Measurements from ENCODE around the gene TMEM263. TPM values are rescaled to one million over a fixed set of nuclear protein-coding genes. Genes with fewer than 3 reads are reported as not detected.

The TMEM263 gene
- total and polyA plus RNA-seq, 8 donors = 42.7 to 94.8 (median 80.2) TPM

GRCh38 chr12:106962286-106962685, 6.6 kb downstream of the TMEM263 start:
- Histone ChIP-seq H3K27me3 (no peaks in the 10 kb centered on the region), H3K27ac (no peak overlapping the region), H3K9me3 (no peaks in the 10 kb centered on the region), H3K4me3 (no peak overlapping the region), H3K36me3 (peaks cover 0 to 16% of the 10 kb centered on the region in 2 donors), H3K4me1 (peaks cover 11 to 14% of the 10 kb centered on the region in 2 donors)
- DNase-seq (no peak), ATAC-seq (no peak)
- intact Hi-C loops (cut with DNase I) = no loop called here
- TF ChIP-seq, protein P1, sequence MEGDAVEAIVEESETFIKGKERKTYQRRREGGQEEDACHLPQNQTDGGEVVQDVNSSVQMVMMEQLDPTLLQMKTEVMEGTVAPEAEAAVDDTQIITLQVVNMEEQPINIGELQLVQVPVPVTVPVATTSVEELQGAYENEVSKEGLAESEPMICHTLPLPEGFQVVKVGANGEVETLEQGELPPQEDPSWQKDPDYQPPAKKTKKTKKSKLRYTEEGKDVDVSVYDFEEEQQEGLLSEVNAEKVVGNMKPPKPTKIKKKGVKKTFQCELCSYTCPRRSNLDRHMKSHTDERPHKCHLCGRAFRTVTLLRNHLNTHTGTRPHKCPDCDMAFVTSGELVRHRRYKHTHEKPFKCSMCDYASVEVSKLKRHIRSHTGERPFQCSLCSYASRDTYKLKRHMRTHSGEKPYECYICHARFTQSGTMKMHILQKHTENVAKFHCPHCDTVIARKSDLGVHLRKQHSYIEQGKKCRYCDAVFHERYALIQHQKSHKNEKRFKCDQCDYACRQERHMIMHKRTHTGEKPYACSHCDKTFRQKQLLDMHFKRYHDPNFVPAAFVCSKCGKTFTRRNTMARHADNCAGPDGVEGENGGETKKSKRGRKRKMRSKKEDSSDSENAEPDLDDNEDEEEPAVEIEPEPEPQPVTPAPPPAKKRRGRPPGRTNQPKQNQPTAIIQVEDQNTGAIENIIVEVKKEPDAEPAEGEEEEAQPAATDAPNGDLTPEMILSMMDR (IDR thresholded peaks at IDR 0.05) = no peak

GRCh38 chr12:106964526-106964925, 8.8 kb downstream of the TMEM263 start:
- Histone ChIP-seq H3K4me1 (no peaks in the 10 kb centered on the region), H3K36me3 (peaks cover 0 to 37% of the 10 kb centered on the region in 2 donors), H3K27ac (no peak overlapping the region), H3K27me3 (no peaks in the 10 kb centered on the region), H3K4me3 (no peak overlapping the region), H3K9me3 (no peaks in the 10 kb centered on the region)
- intact Hi-C loops (cut with DNase I) = no loop called here
- DNase-seq (no peak), ATAC-seq (no peak)
- TF ChIP-seq, protein P1 (IDR thresholded peaks at IDR 0.05) = no peak

DNA sequence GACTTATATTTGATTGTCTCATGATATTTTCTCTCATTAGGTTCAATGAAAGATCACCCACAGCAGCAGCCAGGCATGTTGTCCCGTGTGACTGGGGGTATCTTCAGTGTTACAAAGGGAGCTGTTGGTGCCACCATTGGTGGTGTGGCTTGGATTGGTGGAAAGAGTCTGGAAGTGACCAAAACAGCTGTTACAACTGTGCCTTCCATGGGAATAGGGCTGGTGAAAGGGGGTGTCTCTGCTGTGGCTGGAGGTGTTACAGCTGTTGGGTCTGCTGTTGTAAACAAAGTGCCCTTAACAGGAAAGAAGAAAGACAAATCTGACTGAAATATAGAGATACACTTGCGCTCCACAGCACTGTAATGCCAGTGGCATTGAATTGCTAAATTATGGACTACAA, 15.4 kb downstream of the TMEM263 start:
- H3K9me3 ChIP-seq = no peaks in the 10 kb centered on the region
- H3K27me3 ChIP-seq = no peaks in the 10 kb centered on the region
- TF ChIP-seq, protein P1 (IDR thresholded peaks at IDR 0.05) = no peak
- H3K27ac ChIP-seq = no peak overlapping the region
- H3K36me3 ChIP-seq = peaks cover 0 to 50% of the 10 kb centered on the region in 2 donors
- no peak for ATAC-seq
- intact Hi-C loops (cut with DNase I) = no loop called here
- H3K4me1 ChIP-seq = no peaks in the 10 kb centered on the region
- no peak for DNase-seq
- H3K4me3 ChIP-seq = no peak overlapping the region

GRCh38 chr12:106973545-106973944, 17.8 kb downstream of the TMEM263 start:
- Histone ChIP-seq H3K4me3 (no peak overlapping the region), H3K4me1 (peaks cover 3 to 8% of the 10 kb centered on the region in 2 donors), H3K27me3 (no peaks in the 10 kb centered on the region), H3K36me3 (peaks cover 0 to 33% of the 10 kb centered on the region in 2 donors), H3K27ac (no peak overlapping the region), H3K9me3 (no peaks in the 10 kb centered on the region)
- no peak for ATAC-seq
- DNase-seq = no peak
- intact Hi-C loops (cut with DNase I) = no loop called here
- TF ChIP-seq, protein P1 (IDR thresholded peaks at IDR 0.05) = no peak

GRCh38 chr12:106974511-106974910, 18.8 kb downstream of the TMEM263 start:
- ATAC-seq = peak; percentile 59

More at GRCh38 chr12:106974511-106974910, 18.8 kb downstream of the TMEM263 start:
- intact Hi-C loops (cut with DNase I) = no loop called here
- Histone ChIP-seq H3K4me1 (peaks cover 3 to 11% of the 10 kb centered on the region in 2 donors), H3K36me3 (peaks cover 0 to 25% of the 10 kb centered on the region in 2 donors), H3K9me3 (no peaks in the 10 kb centered on the region), H3K27me3 (no peaks in the 10 kb centered on the region), H3K4me3 (no peak overlapping the region), H3K27ac (no peak overlapping the region)
- TF ChIP-seq, protein P1 (IDR thresholded peaks at IDR 0.05) = no peak
- DNase-seq = no peak

All from left lung (tissue), 10 donors.